Right atrium auricular region (tissue), 2 donors: ENCODE measurements around the gene SGPP1. TPM values are rescaled to one million over a fixed set of nuclear protein-coding genes. Genes with fewer than 3 reads are reported as not detected.
"Not testable (repeated sequence)": the region's sequence is repeated elsewhere in the genome, so short reads cannot be mapped to it uniquely, and the experiment has no call there.

Experiments used
- DNase-seq: peaks from one replicate; pipeline ENCODE4 v3.0.0-alpha.2; 2019; ENCODE audit warnings: low spot score
- H3K27ac ChIP-seq, 2 donors: fragments of 200-600 bp; sonication (generic); 1 replicate in 1 of 2; 2 replicates in 1 of 2; pipeline ENCODE4 v1.5.1; 2016 to 2019
- H3K27me3 ChIP-seq, 2 donors: fragments of 200-600 bp; sonication (generic); one replicate each; pipeline versions ENCODE4 v1.5.1 to v1.6.0; 2017 to 2019
- H3K36me3 ChIP-seq: fragments of 200-600 bp; sonication (generic); one replicate; pipeline ENCODE4 v1.5.1; 2016
- H3K4me1 ChIP-seq, 2 donors: fragments of 200-600 bp; sonication (generic); one replicate each; pipeline versions ENCODE4 v1.5.1 to v1.6.0; 2017 to 2019
- H3K4me3 ChIP-seq, 2 donors: fragments of 200-600 bp; sonication (generic); 1 replicate in 1 of 2; 2 replicates in 1 of 2; pipeline ENCODE4 v1.5.1; 2017 to 2019; ENCODE audit warnings: mild to moderate bottlenecking in 1 of 2, moderate library complexity in 1 of 2
- H3K9me3 ChIP-seq, 2 donors: fragments of 200-600 bp; sonication (generic); one replicate each; pipeline ENCODE4 v1.5.1; 2019
- CTCF ChIP-seq, 2 donors: fragments of 200-600 bp; sonication (generic); IDR thresholded peaks; one replicate each; pipeline ENCODE4 v1.5.1; 2019; ENCODE audit warnings: antibody characterized with exemption in 2 of 2
- total RNA-seq, 2 donors: library from RNA; depleted of rRNA; stranded (reverse); fragments of >200 nt; gene quantifications; one replicate each; pipeline ENCODE4 v1.1.0, GENCODE V29; 2016

The SGPP1 gene
- total RNA-seq, 2 donors from 2014 or later = 9.1 to 9.3 TPM

- no peaks in the 10 kb centered on the region for H3K36me3 ChIP-seq
- H3K4me1 ChIP-seq = no peaks in the 10 kb centered on the region
- no peaks in the 10 kb centered on the region for H3K27me3 ChIP-seq
- no peak overlapping the region for H3K4me3 ChIP-seq
- H3K27ac ChIP-seq = no peak overlapping the region
- no peak for TF ChIP-seq CTCF (IDR thresholded peaks at IDR 0.05)
- no peak for DNase-seq
- H3K9me3 ChIP-seq = no peaks in the 10 kb centered on the region
These were observed 29.3 kb upstream of the SGPP1 start for GRCh38 chr14:63757211-63757610.

- Histone ChIP-seq H3K4me1 (no peaks in the 10 kb centered on the region), H3K27me3 (no peaks in the 10 kb centered on the region), H3K36me3 (no peaks in the 10 kb centered on the region), H3K27ac (no peak overlapping the region), H3K9me3 (no peaks in the 10 kb centered on the region), H3K4me3 (no peak overlapping the region)
- no peak for TF ChIP-seq CTCF (IDR thresholded peaks at IDR 0.05)
- no peak for DNase-seq
These were observed 24.7 kb upstream of the SGPP1 start for GRCh38 chr14:63752449-63753169.

GRCh38 chr14:63751076-63751475 lies 23.2 kb upstream of the SGPP1 start:
- not testable (repeated sequence) for H3K36me3 ChIP-seq, H3K27ac ChIP-seq, H3K4me1 ChIP-seq, H3K27me3 ChIP-seq, H3K4me3 ChIP-seq, H3K9me3 ChIP-seq, DNase-seq

GRCh38 chr14:63747846-63748245 lies 20.0 kb upstream of the SGPP1 start:
- Histone ChIP-seq H3K27me3 (no peaks in the 10 kb centered on the region), H3K9me3 (no peaks in the 10 kb centered on the region), H3K36me3 (no peaks in the 10 kb centered on the region), H3K4me3 (no peak overlapping the region), H3K4me1 (no peaks in the 10 kb centered on the region), H3K27ac (no peak overlapping the region)
- no peak for TF ChIP-seq CTCF (IDR thresholded peaks at IDR 0.05)
- DNase-seq = no peak

GRCh38 chr14:63745858-63746425 lies 18.1 kb upstream of the SGPP1 start:
- no peaks in the 10 kb centered on the region for H3K4me1 ChIP-seq
- H3K36me3 ChIP-seq = no peaks in the 10 kb centered on the region
- H3K27me3 ChIP-seq = no peaks in the 10 kb centered on the region
- H3K9me3 ChIP-seq = no peaks in the 10 kb centered on the region
- H3K27ac ChIP-seq = no peak overlapping the region
- no peak overlapping the region for H3K4me3 ChIP-seq
- DNase-seq = no peak
- no peak for TF ChIP-seq CTCF (IDR thresholded peaks at IDR 0.05)

- no peaks in the 10 kb centered on the region for H3K9me3 ChIP-seq
- no peak for TF ChIP-seq CTCF (IDR thresholded peaks at IDR 0.05)
- H3K4me3 ChIP-seq = no peak overlapping the region
- no peaks in the 10 kb centered on the region for H3K27me3 ChIP-seq
- H3K36me3 ChIP-seq = no peaks in the 10 kb centered on the region
- no peak overlapping the region for H3K27ac ChIP-seq
- no peak for DNase-seq
- no peaks in the 10 kb centered on the region for H3K4me1 ChIP-seq
These were observed 17.4 kb upstream of the SGPP1 start for GRCh38 chr14:63745272-63745671.
